ENCODE data around the gene INIP.

GRCh38 chr9:112765281-112765680 lies 47.4 kb upstream of the INIP start:
- TF ChIP-seq POLR2A (IDR thresholded peaks at IDR 0.05): no peak
- TF ChIP-seq, protein P1, sequence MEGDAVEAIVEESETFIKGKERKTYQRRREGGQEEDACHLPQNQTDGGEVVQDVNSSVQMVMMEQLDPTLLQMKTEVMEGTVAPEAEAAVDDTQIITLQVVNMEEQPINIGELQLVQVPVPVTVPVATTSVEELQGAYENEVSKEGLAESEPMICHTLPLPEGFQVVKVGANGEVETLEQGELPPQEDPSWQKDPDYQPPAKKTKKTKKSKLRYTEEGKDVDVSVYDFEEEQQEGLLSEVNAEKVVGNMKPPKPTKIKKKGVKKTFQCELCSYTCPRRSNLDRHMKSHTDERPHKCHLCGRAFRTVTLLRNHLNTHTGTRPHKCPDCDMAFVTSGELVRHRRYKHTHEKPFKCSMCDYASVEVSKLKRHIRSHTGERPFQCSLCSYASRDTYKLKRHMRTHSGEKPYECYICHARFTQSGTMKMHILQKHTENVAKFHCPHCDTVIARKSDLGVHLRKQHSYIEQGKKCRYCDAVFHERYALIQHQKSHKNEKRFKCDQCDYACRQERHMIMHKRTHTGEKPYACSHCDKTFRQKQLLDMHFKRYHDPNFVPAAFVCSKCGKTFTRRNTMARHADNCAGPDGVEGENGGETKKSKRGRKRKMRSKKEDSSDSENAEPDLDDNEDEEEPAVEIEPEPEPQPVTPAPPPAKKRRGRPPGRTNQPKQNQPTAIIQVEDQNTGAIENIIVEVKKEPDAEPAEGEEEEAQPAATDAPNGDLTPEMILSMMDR (IDR thresholded peaks at IDR 0.05): no peak
